HG02943 (cell line): Measurements from ENCODE around the gene NOS1.

Experiments
- ATAC-seq: cut with Tn5 transposase; IDR thresholded peaks from one replicate; pipeline ENCODE4 v1.9.1; 2021; ENCODE audit warnings: mild to moderate bottlenecking, low read depth, moderate library complexity; ENCODE audit not compliant: unreplicated experiment

Gene NOS1

DNA sequence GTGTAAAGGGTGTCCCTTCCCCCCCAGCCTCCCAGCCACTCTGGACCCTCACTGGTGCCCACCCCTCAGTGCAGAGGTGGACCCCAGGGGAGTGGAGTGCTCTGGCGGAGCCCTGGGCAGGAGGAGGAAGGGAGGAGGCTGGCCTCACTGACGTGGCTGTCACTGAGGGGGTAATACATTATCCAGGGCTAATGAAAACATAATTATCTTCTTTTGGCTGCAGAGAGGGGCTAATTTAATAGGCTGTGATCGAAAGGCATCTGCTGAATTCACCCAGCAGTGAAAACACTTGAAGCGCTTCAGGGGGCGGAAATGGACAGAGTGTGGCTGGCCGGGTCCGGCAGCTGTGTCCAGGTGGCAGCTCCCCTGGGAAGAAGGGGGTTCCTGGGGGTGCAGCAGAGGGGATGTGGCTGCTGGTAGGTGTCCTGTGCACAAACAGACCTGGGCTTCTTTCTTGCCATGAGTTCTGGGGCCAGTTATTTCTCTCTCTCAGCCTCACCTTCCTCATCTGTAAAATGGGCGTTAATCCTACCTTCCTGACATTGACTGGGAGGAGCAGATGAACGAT lies 3.7 kb upstream of the NOS1 start:
- no peak for ATAC-seq

DNA sequence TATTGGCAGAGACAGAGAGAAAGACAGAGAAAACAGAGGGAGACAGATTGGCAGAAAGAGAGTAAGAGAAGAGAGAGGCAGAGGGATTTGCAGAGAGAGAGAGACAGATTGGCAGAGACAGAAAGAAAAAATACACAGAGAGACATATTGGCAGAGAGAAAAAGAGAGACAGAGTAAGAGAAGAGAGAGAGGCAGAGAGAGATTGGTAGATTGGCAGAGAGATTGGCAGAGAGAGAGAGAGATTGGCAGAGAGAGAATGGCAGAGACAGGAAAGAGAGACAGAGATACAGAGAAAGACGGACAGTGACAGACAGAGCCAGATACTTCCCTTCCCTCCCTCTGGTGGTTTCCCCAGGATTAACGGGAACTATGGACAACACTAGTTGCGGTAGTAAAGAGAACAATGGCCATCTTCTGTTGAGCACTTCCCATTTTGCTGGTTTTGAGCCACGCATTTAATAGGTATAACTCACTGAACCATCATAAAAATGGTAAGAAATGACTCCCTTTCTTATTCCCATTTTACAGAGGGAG lies 2.6 kb upstream of the NOS1 start:
- ATAC-seq: no peak

DNA sequence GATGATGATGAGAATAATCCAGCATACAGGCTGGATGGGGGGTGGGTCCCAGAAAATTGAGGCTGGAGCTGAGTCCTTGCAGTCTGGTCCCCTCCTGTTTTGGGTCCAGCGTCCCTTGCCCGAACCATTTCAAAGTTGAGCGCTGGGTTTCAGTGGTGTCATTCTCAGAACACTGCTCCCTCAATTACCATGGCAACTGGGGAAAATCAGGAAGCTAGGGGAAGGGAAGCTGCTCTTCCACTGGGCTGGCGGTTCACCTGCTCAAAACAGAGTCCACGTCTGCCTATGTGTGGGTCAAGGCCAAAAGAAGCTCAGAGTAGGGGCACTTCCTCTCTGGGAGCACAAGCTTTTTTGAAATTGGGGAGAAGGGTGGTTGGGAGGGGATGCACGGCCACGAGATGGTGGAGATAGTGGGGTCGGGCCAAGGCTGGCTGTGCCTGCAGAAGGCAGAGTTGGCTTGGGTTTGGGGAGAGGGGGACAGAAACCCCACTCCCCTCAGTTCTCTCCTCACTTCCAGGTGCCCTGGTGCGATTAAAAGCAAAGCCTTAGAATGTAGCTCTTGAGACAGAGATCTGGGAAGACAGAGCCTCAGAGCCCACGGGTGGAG lies 1.7 kb upstream of the NOS1 start:
- ATAC-seq: no peak

DNA sequence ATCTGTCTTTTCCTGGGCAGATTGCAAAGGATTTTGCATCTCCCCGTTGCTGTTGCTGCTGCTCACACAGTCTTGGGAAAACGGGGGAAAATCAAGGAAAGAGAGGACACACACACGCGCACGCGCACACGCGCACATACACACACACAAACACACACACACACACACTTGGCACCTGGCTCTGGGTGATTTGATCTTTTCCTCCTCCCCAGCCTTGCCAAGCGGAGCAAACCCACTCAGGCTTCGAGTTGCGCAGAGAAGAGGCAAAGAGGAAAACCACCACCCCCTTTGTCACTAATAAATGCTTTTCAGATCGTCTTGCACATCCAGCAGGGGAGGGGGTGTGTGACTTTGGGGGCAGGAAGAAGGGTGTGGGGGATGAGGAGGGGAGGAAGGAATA lies 965 bp upstream of the NOS1 start:
- ATAC-seq: no peak

DNA sequence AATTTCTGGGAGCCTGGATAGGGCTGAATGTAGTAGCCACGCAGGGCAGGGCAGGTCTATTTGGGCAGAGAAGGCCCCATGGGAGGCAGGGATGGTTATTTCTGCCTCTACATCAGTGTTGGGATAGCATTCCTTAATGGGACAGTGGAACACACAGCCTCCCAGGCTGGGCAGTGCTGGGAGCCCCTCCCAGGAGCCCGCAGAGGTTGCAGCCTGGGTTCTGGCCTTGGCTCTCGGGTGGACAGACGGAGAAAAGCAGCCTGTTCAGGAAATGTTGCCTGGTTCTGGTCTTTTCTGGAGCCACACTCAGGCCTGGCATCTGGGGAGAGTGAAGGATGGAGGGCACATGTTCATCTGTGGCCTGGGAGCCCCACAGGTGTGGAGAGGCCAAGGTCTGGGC lies 479 bp upstream of the NOS1 start:
- no peak for ATAC-seq

DNA sequence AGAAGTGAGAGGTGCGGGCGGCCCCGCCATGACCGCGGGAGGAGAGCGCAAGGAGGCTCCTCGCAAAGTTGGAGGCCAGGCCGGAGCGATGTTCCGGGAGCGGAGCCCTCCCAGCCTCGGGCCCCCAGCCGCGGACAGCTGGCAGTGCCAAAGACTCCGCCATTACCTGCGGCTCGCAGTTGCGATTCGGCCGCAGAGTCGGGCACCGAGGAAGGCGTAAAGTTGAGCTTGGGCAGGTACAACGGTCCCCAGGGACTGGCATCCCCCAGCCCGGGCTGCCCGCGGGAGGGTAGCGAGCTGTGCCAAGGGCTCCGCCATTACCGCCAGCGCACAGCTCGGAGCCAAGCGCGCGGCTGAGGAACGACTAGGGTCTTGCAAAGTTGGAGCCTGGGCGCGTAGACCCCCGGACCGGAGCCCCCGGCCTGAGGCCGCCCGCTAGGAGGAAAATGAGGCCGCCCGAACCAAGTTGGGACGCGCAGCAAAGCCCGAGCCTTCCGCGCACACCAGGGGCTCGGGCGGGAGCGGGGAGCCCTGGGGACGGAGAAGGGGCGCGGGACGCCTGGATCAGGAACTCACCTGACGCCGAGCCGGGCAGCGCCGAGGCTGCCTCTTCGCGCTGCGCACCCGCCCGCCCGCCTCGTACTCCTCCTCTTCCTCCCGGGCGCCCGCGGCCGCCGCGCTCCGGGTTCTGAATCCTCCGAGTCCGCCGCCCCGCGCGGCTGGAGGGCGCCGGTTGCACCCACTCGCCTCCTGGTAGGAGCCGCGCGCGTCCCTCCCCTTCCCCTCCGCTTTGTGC lies 677 bp downstream of the NOS1 start:
- ATAC-seq: no peak

DNA sequence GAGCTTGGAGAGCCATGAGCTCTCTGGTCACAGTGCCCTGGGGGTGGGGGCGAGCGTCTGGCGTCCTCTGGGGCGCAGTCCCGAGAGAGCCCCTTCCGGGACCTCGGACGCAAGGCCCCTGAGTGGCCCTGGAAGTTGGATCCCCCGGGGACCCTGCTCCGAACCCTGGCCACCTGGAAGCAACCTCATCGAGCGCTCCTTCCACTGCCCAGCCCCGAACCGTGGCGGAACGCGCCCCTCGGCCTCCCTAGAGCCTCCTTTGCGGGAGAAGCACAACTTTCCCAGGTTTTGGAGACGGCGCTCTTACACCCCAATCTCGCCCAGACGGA lies 1.2 kb downstream of the NOS1 start:
- ATAC-seq: no peak

DNA sequence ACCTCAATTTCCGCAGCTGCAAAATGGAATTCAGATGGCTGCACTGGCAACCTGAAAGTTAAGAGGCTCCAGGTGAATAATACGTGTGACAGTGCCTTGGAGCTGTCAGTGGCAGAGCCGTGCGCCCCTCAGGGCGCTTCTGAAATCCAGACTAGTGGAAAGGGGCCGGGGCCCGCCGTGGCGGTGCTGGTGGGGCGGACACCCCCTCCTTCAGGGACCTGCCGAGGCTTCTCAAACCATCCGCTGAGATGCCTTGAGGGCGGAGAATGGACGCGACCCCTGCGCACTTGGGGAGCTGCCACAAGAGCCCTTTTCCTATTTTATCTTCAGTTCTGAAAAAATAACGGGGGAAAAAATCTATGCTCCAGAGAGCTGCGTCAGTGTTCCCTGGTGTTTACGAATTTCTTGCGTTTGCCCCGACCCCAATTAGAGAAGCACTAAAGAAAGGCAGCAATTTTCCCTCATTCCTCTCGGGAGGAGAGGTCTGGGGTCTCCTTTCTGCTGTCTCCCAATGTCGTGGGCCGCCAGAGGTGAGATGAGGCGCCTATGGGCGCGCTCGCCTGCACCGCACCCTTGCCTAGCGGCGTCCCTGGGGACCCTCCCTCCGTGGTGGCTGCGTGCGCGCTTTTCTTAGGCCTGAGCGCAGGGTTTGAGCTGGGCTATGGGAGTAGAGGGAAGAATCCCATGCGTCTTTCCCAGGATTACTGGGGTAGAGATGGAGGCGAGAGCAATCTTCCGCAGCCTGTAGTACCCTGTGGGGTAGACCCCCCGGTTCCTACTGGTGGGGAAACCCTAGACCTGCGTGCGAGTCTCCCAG lies 2.2 kb downstream of the NOS1 start:
- no peak for ATAC-seq

DNA sequence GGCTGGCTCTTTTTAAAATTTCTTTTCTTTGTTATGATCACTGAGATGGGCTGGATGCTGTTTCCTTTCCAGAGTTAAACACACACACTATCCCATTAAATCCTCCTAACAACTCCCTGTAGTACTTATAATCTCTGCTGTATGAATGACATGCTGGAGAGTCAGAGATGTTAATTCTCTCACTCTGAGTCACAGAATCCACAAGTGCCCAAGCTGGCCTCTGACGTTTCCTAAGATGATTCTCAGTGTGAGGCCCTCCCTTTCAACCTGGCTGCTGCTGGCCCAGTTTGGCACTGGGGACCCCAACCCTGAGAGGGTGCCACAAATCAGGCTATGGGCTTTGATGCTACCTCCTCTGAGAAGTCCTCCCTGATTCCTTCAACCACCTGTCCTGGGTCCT lies 5.4 kb downstream of the NOS1 start:
- no peak for ATAC-seq

DNA sequence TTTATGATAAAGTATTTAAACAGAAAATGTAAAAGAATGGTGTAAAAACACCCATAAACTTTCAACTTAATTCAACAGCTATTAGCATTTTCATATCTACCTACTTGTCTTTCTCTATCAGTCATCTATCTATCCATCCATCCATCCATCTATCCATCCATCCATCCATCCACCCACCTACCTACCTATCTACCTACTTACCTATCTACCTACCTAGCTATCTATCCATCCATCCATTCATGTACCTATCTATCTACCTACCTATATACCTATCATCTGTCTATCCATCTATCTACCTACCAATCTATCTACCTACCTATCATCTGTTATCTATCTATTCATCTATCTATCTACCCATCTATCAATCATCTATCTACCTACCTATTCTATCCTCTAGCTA lies 8.5 kb downstream of the NOS1 start:
- no peak for ATAC-seq

DNA sequence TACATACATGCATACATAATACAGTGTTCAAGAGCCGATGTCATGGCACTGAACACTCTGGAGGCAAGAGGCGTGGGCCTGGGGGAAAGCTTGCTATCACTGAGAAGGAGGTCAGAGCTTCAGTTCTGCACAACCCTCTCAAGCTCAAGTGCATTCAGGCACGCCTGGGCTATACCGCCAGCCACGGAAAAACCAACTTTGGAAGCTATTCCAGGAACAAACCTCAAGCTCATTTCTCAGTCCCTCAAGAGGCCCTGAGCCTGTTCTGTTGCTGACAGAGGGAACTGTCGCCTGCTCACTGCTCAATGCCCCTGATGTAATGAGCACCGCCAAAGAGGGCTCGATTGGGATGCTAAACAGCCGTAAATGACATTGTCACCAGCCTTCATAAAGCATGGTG lies 9.2 kb downstream of the NOS1 start:
- no peak for ATAC-seq

DNA sequence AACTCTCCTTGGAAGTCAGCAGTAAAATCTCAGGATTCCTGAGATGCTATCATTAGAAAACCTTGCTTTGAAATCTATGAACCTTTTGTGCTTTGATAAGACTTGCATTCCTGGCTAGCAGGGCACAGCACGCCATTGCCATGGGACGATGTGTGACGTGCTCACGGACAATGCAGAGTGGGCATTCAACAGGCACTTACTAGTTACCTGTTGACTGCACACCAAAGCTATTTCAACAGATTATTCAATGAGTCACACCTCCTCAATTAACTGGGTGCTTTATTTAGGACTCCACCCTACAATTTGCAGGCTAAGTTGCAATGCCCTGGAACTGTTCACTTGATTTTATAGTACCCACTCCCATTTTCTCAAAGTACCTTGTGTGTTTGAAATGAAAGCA lies 11.3 kb downstream of the NOS1 start:
- no peak for ATAC-seq

DNA sequence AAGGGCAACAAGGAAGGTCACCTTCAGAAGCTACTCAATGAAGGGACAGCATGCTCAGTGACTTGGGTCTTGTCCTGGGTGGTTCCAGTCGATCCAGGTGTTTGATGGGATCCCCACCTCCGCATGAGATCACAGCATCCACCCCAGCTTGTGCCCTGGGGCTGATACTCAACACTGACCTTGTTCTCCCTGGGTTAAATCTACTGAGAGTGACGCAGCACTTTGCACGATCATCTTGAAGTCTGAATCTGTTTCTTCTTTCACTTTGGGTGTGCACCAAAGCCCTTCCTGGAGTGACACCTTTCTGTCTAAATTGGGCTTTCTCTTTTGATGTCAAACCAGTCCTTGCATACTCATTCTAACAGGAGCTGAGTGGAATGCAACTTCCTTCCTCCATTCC lies 13.8 kb downstream of the NOS1 start:
- no peak for ATAC-seq

DNA sequence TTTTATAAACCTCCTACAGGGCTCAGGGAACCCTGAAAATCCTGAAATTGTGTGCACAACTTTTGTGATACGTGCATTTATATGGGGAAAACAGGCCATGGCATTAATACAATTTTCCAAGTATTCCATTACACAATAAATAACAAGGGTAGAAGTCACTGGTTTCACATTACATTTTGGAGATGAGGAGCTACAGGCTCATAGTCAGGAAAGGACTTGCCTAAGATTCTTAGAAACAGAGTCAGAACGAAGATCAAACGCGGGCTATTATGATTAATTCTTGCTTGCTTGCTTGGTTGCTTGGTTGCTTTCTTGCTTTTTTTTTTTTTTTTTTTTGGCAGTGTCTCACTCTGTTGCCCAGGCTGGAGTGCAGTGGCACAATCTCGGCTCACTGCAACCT lies 16.7 kb downstream of the NOS1 start:
- ATAC-seq: no peak

DNA sequence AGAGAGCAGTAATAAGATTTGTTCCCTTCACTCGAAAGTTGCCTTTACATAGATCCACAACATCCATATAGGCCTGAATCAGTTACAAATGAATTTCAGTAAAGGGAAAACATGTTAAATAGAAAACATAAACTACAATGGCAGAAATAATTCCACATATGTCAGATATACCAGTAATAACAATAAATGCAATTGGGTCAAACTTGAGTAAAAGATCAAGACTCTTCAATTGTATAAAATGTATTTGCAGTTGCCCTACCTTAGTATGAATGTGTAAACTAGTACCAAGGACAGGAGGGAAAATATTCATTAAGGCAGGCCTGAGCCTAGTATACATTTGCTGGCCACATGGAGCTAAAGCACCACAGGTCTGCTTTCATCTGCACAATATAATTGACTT lies 17.6 kb downstream of the NOS1 start:
- no peak for ATAC-seq

DNA sequence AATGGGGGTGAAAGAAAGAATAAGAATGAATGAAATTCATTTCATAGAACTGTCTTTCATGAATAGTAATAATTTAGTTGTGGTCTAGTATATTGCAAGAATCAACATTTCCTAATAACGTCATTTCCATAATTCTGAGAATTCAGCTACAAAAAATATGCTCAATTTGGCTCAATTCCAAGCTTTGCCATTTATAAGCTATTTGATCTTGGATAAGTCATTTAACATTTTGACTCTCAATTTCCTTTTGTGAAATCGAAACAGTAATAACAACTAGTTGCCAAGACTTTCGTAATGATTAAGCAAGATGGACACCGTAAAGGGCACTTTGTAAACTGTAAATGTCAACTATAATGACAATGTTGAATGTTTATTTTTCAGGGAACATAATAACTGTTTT lies 18.1 kb downstream of the NOS1 start:
- no peak for ATAC-seq

DNA sequence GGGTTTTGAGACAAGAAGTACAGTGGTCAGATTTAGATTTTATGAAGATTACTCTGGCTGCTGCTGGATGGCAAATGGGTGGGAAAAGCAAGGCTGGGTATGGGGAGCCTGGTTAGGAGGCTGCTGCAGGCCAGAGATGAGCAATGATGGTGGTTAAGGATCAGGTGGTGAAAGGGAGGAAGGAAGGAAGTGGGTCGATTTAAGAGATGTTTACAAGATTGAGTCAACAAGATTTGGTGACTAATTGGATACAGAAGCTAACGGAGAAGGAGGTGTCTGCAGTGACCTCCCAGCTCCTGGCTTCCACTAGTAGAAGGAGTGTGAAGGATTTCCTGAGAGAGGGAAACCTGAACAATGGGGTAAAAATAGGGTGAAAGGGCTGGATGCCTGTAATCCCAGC lies 18.7 kb downstream of the NOS1 start:
- ATAC-seq: no peak

DNA sequence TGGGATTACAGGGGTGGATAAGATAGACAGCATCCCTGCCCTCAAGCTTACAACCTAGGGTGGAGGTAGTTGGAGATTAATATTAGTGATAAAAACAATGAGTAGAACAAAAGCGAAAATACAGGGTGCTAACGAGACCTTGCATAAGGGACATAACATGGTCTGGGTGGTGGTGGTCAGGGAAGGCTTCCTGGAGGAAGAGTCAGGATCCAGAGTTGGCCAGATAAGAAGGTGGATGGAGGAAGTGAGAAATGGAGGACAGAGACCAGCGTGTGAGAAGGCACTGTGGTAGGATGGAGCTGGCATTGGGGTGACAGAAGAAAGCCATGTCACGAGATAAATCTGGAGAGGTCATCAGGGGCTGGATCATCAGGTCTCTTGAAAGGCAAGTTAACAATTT lies 19.2 kb downstream of the NOS1 start:
- no peak for ATAC-seq

DNA sequence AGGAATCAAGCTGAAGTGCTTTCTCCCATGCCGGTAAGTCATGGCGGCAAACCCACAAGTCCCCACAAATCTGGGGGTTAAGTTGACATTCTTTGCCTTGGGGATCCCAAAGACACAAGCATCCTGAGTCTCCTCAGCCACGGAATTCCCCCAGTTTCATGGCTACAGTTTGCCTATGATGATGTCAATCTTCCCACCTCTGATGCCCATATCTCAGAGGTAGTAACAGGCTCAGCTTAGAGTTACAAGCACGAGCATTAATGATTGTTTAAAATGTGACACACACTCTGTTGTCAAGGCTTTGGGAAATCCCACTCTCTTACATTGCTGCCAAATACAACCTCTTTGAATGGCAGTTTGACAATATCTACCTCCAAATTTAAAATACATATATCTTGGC lies 22.3 kb downstream of the NOS1 start:
- ATAC-seq: no peak

DNA sequence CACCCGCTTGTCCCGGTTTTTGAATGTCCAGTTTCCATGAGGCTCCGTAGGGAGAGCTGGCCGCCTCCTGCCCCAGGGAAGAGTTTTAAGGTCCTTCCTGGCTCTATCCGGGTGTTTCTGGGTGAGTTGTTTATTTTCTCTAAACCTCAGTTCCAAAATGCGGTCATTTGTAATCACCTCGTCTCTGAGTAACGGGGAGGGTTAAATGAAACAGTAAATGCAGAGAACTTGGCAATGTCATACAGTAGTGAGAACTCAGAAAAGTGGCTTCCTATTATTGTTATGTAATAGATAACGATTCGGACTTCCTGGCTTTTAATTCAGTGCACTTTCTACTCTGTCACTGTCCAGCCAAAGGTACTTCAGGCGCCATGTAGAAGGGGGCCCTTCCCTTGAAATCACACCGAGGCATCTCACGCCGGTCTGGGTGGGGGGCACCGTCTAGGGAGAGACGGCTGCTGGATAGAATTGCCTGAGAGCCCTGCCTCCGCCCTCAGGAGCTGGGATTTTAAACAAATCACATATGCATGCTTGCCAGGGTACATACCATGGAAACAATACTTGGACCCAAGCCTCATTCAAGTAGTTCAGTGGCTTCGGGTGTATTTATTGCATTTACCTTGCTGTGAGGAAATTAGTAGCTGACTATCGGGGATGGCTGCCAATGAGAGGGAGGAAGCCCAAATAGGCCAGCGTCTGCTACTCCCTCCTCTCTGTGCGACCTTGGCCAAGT lies 26.4 kb downstream of the NOS1 start:
- no peak for ATAC-seq

DNA sequence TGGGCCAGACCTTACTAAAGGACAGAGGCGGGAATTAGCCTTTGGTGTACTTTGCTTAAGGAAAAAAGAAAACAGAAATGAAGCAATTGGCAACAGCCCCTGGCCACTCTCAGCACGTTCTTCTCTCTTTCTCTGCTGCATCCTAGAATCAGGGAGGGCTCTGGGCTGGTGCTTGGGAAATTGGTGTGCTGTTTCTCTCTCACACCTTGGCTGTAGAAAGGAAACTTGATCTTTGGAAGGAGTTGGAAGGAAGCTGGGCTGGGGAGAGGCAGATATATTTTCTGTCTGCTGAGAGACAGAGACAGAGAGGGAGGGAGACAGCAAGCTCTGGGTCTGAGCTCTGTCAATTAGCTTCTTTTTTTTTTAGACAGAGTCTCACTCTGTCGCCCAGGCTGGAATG lies 27.4 kb downstream of the NOS1 start:
- no peak for ATAC-seq
